SK-N-SH (cell line): Measurements from ENCODE around the gene TESK1.

Source experiments
- CHD2 ChIP-seq: fragments of 150-350 bp; IDR thresholded peaks from 2 replicates; pipeline ENCODE4 v1.6.1; 2018; ENCODE audit warnings: low read length; ENCODE audit not compliant: partially characterized antibody
- CTCF ChIP-seq: fragments of 200-600 bp; sonication (generic); IDR thresholded peaks from 2 replicates; pipeline ENCODE4 v1.6.1; 2017; ENCODE audit warnings: antibody characterized with exemption, mild to moderate bottlenecking, moderate library complexity
- EP300 ChIP-seq, 2 experiments: IDR thresholded peaks; 2 replicates each; pipeline versions ENCODE4 v1.4.0 to v1.6.1; 2012; ENCODE audit warnings: borderline replicate concordance in 1 of 2, low read depth in 1 of 2, low read length in 1 of 2
- MAX ChIP-seq: IDR thresholded peaks from 2 replicates; pipeline ENCODE4 v1.4.0; 2012; ENCODE audit warnings: low read depth
- MXI1 ChIP-seq: IDR thresholded peaks from 2 replicates; pipeline ENCODE4 v1.6.1; 2012; ENCODE audit warnings: mild to moderate bottlenecking, low read depth, low read length, improper control_type of control experiment
- POLR2AphosphoS5 ChIP-seq: IDR thresholded peaks from 2 replicates; pipeline ENCODE4 v1.6.1; 2012; ENCODE audit warnings: low read depth, low read length
- RCOR1 ChIP-seq: fragments of 150-350 bp; IDR thresholded peaks from 2 replicates; pipeline ENCODE4 v1.6.1; 2017; ENCODE audit warnings: antibody characterized with exemption, low read length
- TCF12 ChIP-seq: IDR thresholded peaks from 2 replicates; pipeline ENCODE4 v1.4.0; 2012
- TEAD4 ChIP-seq: IDR thresholded peaks from 2 replicates; pipeline ENCODE4 v1.4.0; 2012; ENCODE audit warnings: mild to moderate bottlenecking, borderline replicate concordance; ENCODE audit not compliant: insufficient read depth
- TF ChIP-seq, protein P1 (sequence below): IDR thresholded peaks from 2 replicates; pipeline ENCODE4 v1.6.1; 2012; ENCODE audit warnings: mild to moderate bottlenecking, low read depth, low read length, moderate library complexity
- TF ChIP-seq, protein P2 (sequence below): fragments of 150-350 bp; IDR thresholded peaks from 2 replicates; pipeline ENCODE4 v1.6.1; 2017; ENCODE audit warnings: antibody characterized with exemption, low read length, low read depth, borderline replicate concordance

DNA sequence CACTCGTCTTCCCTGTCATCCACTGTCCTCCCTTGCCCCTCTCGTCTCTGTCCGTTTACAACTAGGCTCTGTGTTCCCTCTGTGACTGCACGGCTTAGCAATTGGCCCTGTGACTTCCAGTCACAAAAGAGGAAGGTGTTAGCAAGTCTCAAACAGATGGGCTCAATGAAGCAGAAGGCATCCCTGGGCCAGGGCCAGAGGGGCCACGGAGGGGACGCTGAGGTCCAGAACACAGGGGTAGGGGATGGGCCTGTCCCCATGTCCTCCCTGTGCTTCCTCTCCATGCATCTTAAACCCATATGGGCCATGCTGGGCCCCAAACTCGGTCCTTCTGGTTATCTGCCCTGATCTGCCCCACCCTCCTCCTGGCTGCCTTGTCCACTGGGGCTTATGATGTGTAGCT lies 13.3 kb downstream of the TESK1 start, which contains the start of gene CD72:
- TF ChIP-seq TEAD4: no peak
- TF ChIP-seq POLR2AphosphoS5: no peak
- no peak for TF ChIP-seq TCF12
- TF ChIP-seq RCOR1: no peak
- TF ChIP-seq CTCF: no peak
- TF ChIP-seq EP300 (IDR thresholded peaks at IDR 0.05; ENCODE audit: borderline replicate concordance in 1 of 2, low read depth in 1 of 2, low read length in 1 of 2): no peak
- TF ChIP-seq MAX: no peak
- TF ChIP-seq, protein P1, sequence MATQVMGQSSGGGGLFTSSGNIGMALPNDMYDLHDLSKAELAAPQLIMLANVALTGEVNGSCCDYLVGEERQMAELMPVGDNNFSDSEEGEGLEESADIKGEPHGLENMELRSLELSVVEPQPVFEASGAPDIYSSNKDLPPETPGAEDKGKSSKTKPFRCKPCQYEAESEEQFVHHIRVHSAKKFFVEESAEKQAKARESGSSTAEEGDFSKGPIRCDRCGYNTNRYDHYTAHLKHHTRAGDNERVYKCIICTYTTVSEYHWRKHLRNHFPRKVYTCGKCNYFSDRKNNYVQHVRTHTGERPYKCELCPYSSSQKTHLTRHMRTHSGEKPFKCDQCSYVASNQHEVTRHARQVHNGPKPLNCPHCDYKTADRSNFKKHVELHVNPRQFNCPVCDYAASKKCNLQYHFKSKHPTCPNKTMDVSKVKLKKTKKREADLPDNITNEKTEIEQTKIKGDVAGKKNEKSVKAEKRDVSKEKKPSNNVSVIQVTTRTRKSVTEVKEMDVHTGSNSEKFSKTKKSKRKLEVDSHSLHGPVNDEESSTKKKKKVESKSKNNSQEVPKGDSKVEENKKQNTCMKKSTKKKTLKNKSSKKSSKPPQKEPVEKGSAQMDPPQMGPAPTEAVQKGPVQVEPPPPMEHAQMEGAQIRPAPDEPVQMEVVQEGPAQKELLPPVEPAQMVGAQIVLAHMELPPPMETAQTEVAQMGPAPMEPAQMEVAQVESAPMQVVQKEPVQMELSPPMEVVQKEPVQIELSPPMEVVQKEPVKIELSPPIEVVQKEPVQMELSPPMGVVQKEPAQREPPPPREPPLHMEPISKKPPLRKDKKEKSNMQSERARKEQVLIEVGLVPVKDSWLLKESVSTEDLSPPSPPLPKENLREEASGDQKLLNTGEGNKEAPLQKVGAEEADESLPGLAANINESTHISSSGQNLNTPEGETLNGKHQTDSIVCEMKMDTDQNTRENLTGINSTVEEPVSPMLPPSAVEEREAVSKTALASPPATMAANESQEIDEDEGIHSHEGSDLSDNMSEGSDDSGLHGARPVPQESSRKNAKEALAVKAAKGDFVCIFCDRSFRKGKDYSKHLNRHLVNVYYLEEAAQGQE: no peak
- TF ChIP-seq, protein P2, sequence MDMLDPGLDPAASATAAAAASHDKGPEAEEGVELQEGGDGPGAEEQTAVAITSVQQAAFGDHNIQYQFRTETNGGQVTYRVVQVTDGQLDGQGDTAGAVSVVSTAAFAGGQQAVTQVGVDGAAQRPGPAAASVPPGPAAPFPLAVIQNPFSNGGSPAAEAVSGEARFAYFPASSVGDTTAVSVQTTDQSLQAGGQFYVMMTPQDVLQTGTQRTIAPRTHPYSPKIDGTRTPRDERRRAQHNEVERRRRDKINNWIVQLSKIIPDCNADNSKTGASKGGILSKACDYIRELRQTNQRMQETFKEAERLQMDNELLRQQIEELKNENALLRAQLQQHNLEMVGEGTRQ: no peak
- no peak for TF ChIP-seq CHD2
- no peak for TF ChIP-seq MXI1
